Activated CD4-positive, alpha-beta memory T cell treated with anti-CD3 and anti-CD28 coated beads, Interleukin-2, amount 10 ng/mL, durations not matched to agents 7 days and 5 days (primary cell): Measurements from ENCODE around the gene DHRSX. TPM values are rescaled to one million over a fixed set of nuclear protein-coding genes. Genes with fewer than 3 reads are reported as not detected.
A peak's percentile ranks its signal among the peaks of the same experiment; 100 is the strongest.
"Not testable (repeated sequence)": the region's sequence is repeated elsewhere in the genome, so short reads cannot be mapped to it uniquely, and the experiment has no call there.

Experiments used
- CTCF ChIA-PET: fragments of 350-600 bp; sonication (Branson Sonifier 250); formaldehyde crosslinking; loops from one replicate; lab custom pipeline; 2021; ENCODE audit warnings: antibody characterized with exemption, inconsistent platforms; lab: Charles Lee
- POLR2A ChIA-PET: fragments of 350-600 bp; sonication (Branson Sonifier 250); formaldehyde crosslinking; loops from one replicate; lab custom pipeline; 2021; ENCODE audit warnings: antibody characterized with exemption; lab: Charles Lee
- DNase-seq: peaks from one replicate; pipeline ENCODE4 v3.0.0-alpha.2; 2020
- H3K27ac Mint-ChIP-seq: one replicate; pipeline ENCODE4 v1.8.0; 2021; ENCODE audit warnings: mild to moderate bottlenecking, mixed read lengths
- H3K27me3 Mint-ChIP-seq: one replicate; pipeline ENCODE4 v1.8.0; 2021; ENCODE audit warnings: mixed read lengths
- H3K36me3 Mint-ChIP-seq: one replicate; pipeline ENCODE4 v1.8.0; 2021; ENCODE audit warnings: low read depth, mixed read lengths
- H3K4me1 Mint-ChIP-seq: one replicate; pipeline ENCODE4 v1.8.0; 2021; ENCODE audit warnings: mixed read lengths
- H3K4me3 Mint-ChIP-seq: one replicate; pipeline ENCODE4 v1.8.0; 2021; ENCODE audit warnings: mild to moderate bottlenecking, mixed read lengths
- H3K9me3 Mint-ChIP-seq: one replicate; pipeline ENCODE4 v1.8.0; 2021; ENCODE audit warnings: mixed read lengths
- total RNA-seq, 2 experiments: library from RNA; stranded (reverse); gene quantifications; one replicate each; pipeline ENCODE4 v1.2.3, GENCODE V29; 2021

DHRSX gene
- total RNA-seq, 2 experiments from 2014 or later: 21.1 to 23.7 TPM

GRCh38 chrX:2388669-2389068 lies 112.1 kb downstream of the DHRSX start:
- Mint-ChIP-seq H3K36me3 (peaks cover 27% of the 10 kb centered on the region), H3K27me3 (no peaks in the 10 kb centered on the region), H3K9me3 (peaks cover 13% of the 10 kb centered on the region), H3K4me1 (no peaks in the 10 kb centered on the region), H3K27ac (no peak overlapping the region), H3K4me3 (no peak overlapping the region)
- DNase-seq: no peak
- ChIA-PET POLR2A (no interaction called here), CTCF (no interaction called here)

GRCh38 chrX:2387614-2388239 lies 113.0 kb downstream of the DHRSX start:
- Mint-ChIP-seq H3K27ac (no peak overlapping the region), H3K4me1 (no peaks in the 10 kb centered on the region), H3K9me3 (peaks cover 13% of the 10 kb centered on the region), H3K27me3 (no peaks in the 10 kb centered on the region), H3K4me3 (no peak overlapping the region), H3K36me3 (peaks cover 27% of the 10 kb centered on the region)
- POLR2A ChIA-PET: no interaction called here
- CTCF ChIA-PET: no interaction called here
- DNase-seq: no peak

GRCh38 chrX:2385224-2385623 lies 115.6 kb downstream of the DHRSX start:
- ChIA-PET CTCF (no interaction called here), POLR2A (no interaction called here)
- Mint-ChIP-seq H3K27me3 (no peaks in the 10 kb centered on the region), H3K4me1 (no peaks in the 10 kb centered on the region), H3K4me3 (no peak overlapping the region), H3K9me3 (peaks cover 4% of the 10 kb centered on the region), H3K27ac (no peak overlapping the region), H3K36me3 (peaks cover 11% of the 10 kb centered on the region)
- no peak for DNase-seq

DNA sequence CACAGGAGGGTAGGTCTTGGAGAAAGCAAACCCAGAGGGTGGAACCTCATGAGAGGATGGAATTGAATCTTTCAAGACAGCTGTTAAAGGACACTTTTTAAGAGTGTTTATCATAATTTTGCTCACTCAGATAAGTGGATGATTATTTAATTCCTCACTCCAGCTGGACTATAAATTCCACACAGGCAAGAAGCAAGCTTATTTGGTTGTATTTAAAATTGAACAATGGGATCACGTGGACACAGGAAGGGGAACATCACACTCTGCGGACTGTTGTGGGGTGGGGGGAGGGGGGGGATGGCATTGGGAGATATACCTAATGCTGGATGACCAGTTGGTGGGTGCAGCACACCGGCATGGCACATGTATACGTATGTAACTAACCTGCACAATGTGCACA lies 116.3 kb downstream of the DHRSX start:
- DNase-seq: no peak
- Mint-ChIP-seq H3K4me1 (no peaks in the 10 kb centered on the region), H3K36me3 (peaks cover 12% of the 10 kb centered on the region), H3K9me3 (peaks cover 5% of the 10 kb centered on the region), H3K4me3 (no peak overlapping the region), H3K27me3 (no peaks in the 10 kb centered on the region), H3K27ac (no peak overlapping the region)
- ChIA-PET POLR2A (no interaction called here), CTCF (no interaction called here)

GRCh38 chrX:2383735-2384134 lies 117.0 kb downstream of the DHRSX start:
- H3K27me3 Mint-ChIP-seq: no peaks in the 10 kb centered on the region
- H3K36me3 Mint-ChIP-seq: peaks cover 12% of the 10 kb centered on the region
- ChIA-PET CTCF (no interaction called here), POLR2A (no interaction called here)
- H3K4me3 Mint-ChIP-seq: no peak overlapping the region
- H3K4me1 Mint-ChIP-seq: no peaks in the 10 kb centered on the region
- DNase-seq: no peak
- H3K27ac Mint-ChIP-seq: no peak overlapping the region
- peaks cover 7% of the 10 kb centered on the region for H3K9me3 Mint-ChIP-seq

DNA sequence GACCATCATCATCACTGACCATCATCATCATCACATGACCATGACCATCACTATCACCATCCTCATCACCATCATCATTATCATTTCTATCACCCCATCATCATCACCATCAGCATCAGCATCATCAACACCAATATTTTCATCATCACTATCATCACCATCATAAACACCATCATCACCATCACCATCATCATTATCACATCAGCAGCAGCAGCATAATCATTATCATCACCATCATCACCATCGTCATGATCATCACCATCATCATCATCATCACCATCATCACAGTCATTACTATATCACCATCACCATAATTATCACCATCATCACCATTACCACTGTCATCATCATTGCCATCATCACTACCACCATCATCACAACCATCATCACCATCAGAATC lies 117.6 kb downstream of the DHRSX start:
- CTCF ChIA-PET: no interaction called here
- Mint-ChIP-seq H3K9me3 (peaks cover 7% of the 10 kb centered on the region), H3K27ac (no peak overlapping the region)

DNA sequence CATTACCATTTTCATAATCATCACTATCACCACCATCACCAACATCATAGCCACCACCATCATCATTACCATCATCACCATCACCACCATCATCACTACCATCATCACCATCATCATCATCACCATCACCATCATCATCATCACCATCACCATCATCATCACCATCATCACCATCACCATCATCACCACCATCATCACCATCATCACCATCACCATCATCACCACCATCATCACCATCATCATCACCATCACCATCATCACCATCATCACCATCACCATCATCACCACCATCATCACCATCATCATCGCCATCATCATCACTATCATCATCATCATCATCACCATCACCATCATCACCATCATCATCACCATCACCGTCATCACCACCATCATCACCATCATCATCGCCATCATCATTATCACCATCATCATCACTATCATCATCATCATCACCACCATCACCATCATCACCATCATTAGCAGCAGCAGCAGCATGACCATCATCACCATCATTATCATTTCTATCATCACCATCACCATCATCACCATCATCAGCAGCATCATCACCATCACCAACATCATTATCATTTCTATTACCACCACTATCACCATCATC lies 118.2 kb downstream of the DHRSX start:
- H3K4me3 Mint-ChIP-seq, H3K27ac Mint-ChIP-seq, H3K4me1 Mint-ChIP-seq, POLR2A ChIA-PET, H3K27me3 Mint-ChIP-seq, H3K9me3 Mint-ChIP-seq, DNase-seq, CTCF ChIA-PET: not testable (repeated sequence)
- peaks cover 10% of the 10 kb centered on the region for H3K36me3 Mint-ChIP-seq

More for the DNA sequence above, 117.6 kb downstream of the DHRSX start:
- Mint-ChIP-seq H3K4me3 (no peak overlapping the region), H3K36me3 (peaks cover 10% of the 10 kb centered on the region), H3K27me3 (no peaks in the 10 kb centered on the region), H3K4me1 (no peaks in the 10 kb centered on the region)
- POLR2A ChIA-PET: no interaction called here
- DNase-seq: no peak

- Mint-ChIP-seq H3K27ac (no peak overlapping the region), H3K27me3 (no peaks in the 10 kb centered on the region), H3K4me1 (peaks cover 17% of the 10 kb centered on the region), H3K4me3 (no peak overlapping the region), H3K36me3 (peaks cover 23% of the 10 kb centered on the region), H3K9me3 (peaks cover 7% of the 10 kb centered on the region)
- ChIA-PET CTCF (no interaction called here), POLR2A (no interaction called here)
- DNase-seq: no peak
Observed at GRCh38 chrX:2376166-2376565, 124.6 kb downstream of the DHRSX start.

- no peaks in the 10 kb centered on the region for H3K27me3 Mint-ChIP-seq
- H3K36me3 Mint-ChIP-seq: peaks cover 19% of the 10 kb centered on the region
- no peak for DNase-seq
- H3K9me3 Mint-ChIP-seq: peaks cover 2% of the 10 kb centered on the region
- H3K27ac Mint-ChIP-seq: no peak overlapping the region
- H3K4me3 Mint-ChIP-seq: no peak overlapping the region
- CTCF ChIA-PET: no interaction called here
- POLR2A ChIA-PET: no interaction called here
- H3K4me1 Mint-ChIP-seq: peaks cover 17% of the 10 kb centered on the region
Observed at GRCh38 chrX:2374086-2374485, 126.7 kb downstream of the DHRSX start.

DNA sequence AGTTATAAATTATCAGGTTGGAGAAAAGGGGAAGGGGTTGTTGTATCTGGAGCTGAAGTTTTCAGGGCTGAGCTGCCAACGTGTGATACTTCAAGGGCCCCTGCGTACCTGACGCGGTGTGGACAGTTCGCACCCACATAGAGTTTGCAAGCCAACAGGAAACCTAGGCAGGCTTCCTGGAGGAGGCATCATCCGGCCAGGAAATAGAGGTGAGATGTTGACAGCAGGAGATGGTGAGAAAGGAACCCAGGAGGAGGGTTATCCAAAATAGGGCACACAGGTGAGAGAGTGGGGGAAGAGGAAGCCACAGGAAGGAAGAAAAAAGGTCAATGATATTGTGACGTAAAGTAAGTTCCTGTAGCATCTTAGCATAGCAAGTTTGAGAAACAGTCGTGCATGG lies 127.2 kb downstream of the DHRSX start:
- CTCF ChIA-PET: no interaction called here
- Mint-ChIP-seq H3K9me3 (no peaks in the 10 kb centered on the region), H3K27ac (peak overlapping the region; percentile 52), H3K4me1 (peaks cover 17% of the 10 kb centered on the region), H3K27me3 (no peaks in the 10 kb centered on the region), H3K4me3 (no peak overlapping the region), H3K36me3 (peaks cover 17% of the 10 kb centered on the region)
- no peak for DNase-seq
- POLR2A ChIA-PET: no interaction called here

- CTCF ChIA-PET: no interaction called here
- H3K27ac Mint-ChIP-seq: no peak overlapping the region
Observed at GRCh38 chrX:2371026-2371711, 129.6 kb downstream of the DHRSX start.

GRCh38 chrX:2370456-2370855 lies 130.3 kb downstream of the DHRSX start:
- POLR2A ChIA-PET: no interaction called here
- H3K27ac Mint-ChIP-seq: no peak overlapping the region
- CTCF ChIA-PET: no interaction called here
- no peaks in the 10 kb centered on the region for H3K27me3 Mint-ChIP-seq
- H3K4me1 Mint-ChIP-seq: peaks cover 12% of the 10 kb centered on the region
- H3K36me3 Mint-ChIP-seq: peaks cover 25% of the 10 kb centered on the region
- no peak overlapping the region for H3K4me3 Mint-ChIP-seq
- H3K9me3 Mint-ChIP-seq: peaks cover 5% of the 10 kb centered on the region
- no peak for DNase-seq

More at GRCh38 chrX:2371026-2371711, 129.6 kb downstream of the DHRSX start:
- no peaks in the 10 kb centered on the region for H3K27me3 Mint-ChIP-seq
- peaks cover 22% of the 10 kb centered on the region for H3K36me3 Mint-ChIP-seq
- no peak overlapping the region for H3K4me3 Mint-ChIP-seq
- H3K4me1 Mint-ChIP-seq: peaks cover 14% of the 10 kb centered on the region
- POLR2A ChIA-PET: no interaction called here
- no peak for DNase-seq
- H3K9me3 Mint-ChIP-seq: no peaks in the 10 kb centered on the region

DNA sequence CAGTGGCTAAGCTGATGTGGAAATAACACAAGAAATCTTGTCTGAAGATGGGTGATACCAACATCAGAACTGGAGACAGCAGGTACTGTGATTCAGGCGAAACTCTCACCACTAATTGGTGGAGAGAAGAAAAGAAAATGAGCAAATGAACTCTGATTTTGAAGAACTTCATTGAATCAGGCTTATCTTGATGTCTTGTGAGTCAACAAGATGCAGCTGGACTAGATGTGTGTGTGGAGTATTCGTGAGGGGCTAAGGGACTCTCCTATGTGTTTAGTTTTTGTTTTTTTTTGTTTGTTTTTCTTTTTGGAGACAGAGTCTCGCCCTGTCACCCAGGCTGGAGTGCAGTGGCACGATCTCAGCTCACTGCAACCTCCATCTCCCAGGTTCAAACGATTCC lies 131.6 kb downstream of the DHRSX start:
- DNase-seq: no peak
- ChIA-PET POLR2A (no interaction called here), CTCF (no interaction called here)
- peaks cover 15% of the 10 kb centered on the region for H3K9me3 Mint-ChIP-seq
- H3K27ac Mint-ChIP-seq: no peak overlapping the region
- no peak overlapping the region for H3K4me3 Mint-ChIP-seq
- peaks cover 12% of the 10 kb centered on the region for H3K4me1 Mint-ChIP-seq
- no peaks in the 10 kb centered on the region for H3K27me3 Mint-ChIP-seq
- peaks cover 34% of the 10 kb centered on the region for H3K36me3 Mint-ChIP-seq
